Left cardiac atrium (tissue), 4 donors: ENCODE results near the gene PLPP3. TPM values are rescaled to one million over a fixed set of nuclear protein-coding genes. Genes with fewer than 3 reads are reported as not detected.
A peak's percentile ranks its signal among the peaks of the same experiment; 100 is the strongest.

ENCODE experiments used
- ATAC-seq, 2 donors: fragments of 200-7000 bp; cut with Tn5 transposase; one replicate each; pipeline ENCODE4 v1.9.1; 2020; ENCODE audit warnings: mild to moderate bottlenecking in 2 of 2, moderate library complexity in 2 of 2
- DNase-seq: peaks from one replicate; pipeline ENCODE4 v3.0.0-alpha.2; 2020
- intact Hi-C, 2 donors: fragments of 100-400 bp; cut with DNase I; formaldehyde crosslinking; loops; one replicate each; pipeline versions ENCODE4 v1.14.1 to v1.15.1; 2022 to 2023
- total RNA-seq, 2 donors: library from RNA; stranded (reverse); fragmentation: NEBNext Ultra II Directional; extraction: Animal tissue kit (Norgen Biotek cat#: 25700); gene quantifications; one replicate each; pipeline ENCODE4 v1.2.1, GENCODE V29; 2021
- donor health status: DM: no; HTN: yes; CAD: no.
- donor health status: DM: no; HTN: yes; CAD: no; lungs with severe emphysema.
- donor health status: DM: yes; HTN: yes; CAD: no.
- donor health status: Dilated cardiomyopathy.

PLPP3 gene
- total RNA-seq, 2 donors from 2014 or later, result 85.1 to 115 TPM

DNA sequence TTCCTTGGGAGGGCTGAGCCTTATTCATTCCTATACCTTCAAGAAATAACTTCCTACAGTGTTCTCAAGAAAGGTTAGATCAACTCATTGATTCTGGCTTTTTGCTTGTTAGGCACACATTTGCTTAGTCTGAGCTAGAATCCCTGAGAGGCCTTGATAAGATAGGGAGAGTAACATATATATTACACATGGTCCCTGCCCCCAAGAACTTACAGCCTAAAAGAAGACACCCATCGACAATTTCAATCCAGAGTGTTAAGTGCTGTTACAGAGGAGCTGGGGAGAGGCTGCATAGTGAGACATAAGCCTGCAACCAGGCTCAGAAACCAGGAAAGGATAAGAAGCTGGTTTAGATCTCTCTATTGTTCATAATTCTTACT is 68.7 kb downstream of the PLPP3 start:
- ATAC-seq (no peak), DNase-seq (no peak)
- intact Hi-C loops, result loop anchor here in 1 of 2 donors (5.0 kb wide), 1 partner anchor 67 kb away; the partner anchor contains the start of gene PLPP3

DNA sequence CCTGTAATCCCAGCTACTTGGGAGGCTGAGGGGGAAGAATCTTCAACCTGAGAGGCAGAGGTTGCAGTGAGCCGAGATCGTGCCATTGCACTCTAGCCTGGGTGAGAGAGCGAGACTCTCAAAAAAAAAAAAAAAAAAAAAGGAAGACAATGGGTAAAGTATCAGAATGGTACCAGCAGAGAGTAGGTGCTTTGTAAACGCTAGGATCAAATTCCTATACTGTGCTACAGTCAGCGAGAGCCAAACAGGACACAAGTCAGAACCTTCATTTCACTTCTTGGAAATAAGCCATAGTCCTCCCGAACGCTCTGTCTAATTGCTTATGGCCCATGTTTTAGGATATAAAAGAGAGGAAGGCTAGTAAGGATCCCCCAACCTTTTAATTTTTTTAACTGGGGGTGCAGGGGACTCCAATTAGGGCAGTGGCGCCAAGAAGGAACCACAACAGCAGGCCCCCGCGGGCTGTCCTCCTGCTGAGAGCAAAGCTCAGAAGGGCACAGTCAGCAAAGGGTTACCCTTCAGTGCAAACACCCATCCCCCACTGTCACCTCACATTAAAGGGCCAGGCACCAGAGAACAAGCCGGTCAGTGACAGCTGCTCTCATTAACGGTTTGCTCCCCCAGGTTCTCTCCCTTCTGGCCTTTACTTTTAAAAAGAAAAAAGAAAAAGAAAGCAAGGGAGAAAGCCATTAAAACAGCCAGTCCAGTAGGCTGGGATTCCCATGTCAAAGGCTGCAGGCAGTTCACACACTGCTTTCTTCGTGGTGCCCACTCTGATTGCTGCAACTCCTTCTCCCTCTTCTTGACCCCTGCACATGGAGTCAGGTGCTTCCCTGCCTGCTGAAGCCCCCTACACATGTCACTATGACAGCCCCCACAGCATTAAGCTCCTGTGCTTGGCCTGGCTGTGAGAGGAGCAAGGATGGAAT is 69.4 kb downstream of the PLPP3 start:
- ATAC-seq (peak in 1 of 2 donors; percentile 53), DNase-seq (no peak)
- intact Hi-C loops, result loop anchor here (5.0 to 10.0 kb wide), 2 partner anchors 65 to 67 kb away; partner anchors contain the start of gene PLPP3 (in 2 of the 2)

- ATAC-seq (peak; percentile 58 to 78), DNase-seq (peak; percentile 72)
- intact Hi-C loops, result loop anchor here in 1 of 2 donors (10.0 kb wide), 1 partner anchor 66 kb away; the partner anchor contains the start of gene PLPP3
Measured at GRCh38 chr1:56508523-56508983, 70.8 kb downstream of the PLPP3 start.

DNA sequence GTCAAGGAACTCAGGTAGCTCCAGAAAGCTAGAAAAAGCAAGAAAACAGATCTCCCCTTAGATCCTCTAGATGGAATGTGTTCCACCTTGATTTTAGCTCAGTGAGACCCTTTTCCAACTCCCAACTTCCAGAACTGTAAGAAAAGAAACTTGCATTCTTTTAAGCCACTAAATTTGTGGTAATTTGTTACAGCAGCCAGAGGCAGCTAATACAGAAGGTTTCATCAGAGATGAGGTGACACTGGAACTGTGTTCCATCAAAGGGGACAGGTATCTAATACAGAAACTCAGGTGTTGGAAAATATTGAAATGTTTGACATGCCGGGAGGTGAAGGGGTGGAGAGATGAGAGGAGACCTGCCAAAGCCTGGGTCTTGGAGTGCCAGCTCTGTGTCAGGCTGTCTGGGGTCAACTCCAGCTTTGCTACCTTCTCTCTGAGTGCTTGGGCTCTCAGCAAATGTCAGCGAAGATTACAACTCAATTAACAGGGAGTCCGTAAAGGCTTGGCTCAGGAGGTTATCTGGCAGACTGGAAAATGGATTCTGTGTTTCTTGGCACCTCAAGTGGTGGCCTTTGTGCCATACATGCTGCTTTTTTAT is 71.3 kb downstream of the PLPP3 start:
- peak; percentile 35 to 44 for ATAC-seq
- DNase-seq, result no peak
- intact Hi-C loops, result loop anchor here in 1 of 2 donors (10.0 kb wide), 1 partner anchor 67 kb away; the partner anchor contains the start of gene PLPP3

DNA sequence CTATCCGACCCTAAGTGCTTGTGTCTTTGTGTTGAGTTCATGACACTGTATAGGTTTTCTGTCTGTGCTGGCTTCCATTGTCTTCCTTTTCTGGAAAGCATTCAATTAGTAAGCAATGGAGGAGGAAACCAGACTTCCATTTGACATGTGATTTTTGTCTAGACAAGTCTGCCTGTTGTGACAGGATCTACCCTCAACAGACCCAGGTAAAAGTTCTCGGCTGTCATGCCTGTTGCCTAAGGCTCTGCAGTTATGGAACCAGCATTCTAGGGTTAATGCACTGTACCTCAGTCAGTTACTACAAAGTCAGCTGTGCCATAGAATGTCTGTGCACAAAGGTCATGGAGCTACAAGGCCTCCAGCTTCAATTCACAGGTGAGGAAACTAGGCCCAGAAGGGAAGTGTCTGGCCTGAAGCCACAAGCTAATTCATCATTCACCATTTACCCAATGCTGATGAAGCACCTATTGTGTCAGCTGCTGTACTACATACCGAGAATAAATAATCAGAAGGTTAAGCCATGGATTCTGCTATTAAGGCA is 72.3 kb downstream of the PLPP3 start:
- ATAC-seq (no peak), DNase-seq (no peak)
- intact Hi-C loops, result loop anchor here in 1 of 2 donors (10.0 kb wide), 1 partner anchor 68 kb away; the partner anchor contains the start of gene PLPP3

GRCh38 chr1:56505792-56506743 is 73.3 kb downstream of the PLPP3 start:
- peak; percentile 35 for DNase-seq
- peak; percentile 18 to 25 for ATAC-seq
- intact Hi-C loops, result loop anchor here in 1 of 2 donors (10.0 kb wide), 1 partner anchor 69 kb away; the partner anchor contains the start of gene PLPP3

DNA sequence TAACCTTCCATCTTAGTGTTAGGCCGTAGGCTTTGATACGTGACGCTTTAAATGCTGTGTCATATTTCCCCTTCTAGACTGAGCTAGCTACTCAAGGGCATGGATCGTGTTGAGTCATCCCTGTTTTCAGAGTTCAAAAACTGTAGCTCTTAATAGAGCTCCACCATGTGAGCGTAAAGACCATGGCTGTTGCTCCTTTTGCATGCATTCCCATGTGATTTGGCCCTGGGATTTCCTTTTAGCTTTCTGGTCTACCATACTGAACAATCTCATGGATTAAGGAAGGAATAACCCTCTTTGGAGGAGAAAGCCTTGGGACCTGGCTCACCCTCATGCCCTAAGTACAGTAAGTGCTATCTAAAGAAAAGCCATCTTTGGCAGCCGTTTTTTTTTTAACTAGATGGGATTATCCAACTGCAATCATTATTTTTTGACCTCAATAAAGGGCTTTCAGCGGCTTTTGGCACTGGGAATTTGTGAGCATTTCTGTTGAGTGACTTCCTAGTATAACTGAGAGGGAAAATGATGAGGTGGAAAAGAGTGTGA is 76.6 kb downstream of the PLPP3 start:
- intact Hi-C loops, result loop anchor here in 1 of 2 donors (10.0 kb wide), 1 partner anchor 72 kb away; the partner anchor contains the start of gene PLPP3
- peak; percentile 27 to 45 for ATAC-seq
- no peak for DNase-seq

- DNase-seq, result peak; percentile 41
- ATAC-seq, result peak; percentile 28 to 56
- intact Hi-C loops, result loop anchor here in 1 of 2 donors (10.0 kb wide), 1 partner anchor 73 kb away; the partner anchor contains the start of gene PLPP3
Measured at GRCh38 chr1:56501888-56502287, 77.5 kb downstream of the PLPP3 start.

DNA sequence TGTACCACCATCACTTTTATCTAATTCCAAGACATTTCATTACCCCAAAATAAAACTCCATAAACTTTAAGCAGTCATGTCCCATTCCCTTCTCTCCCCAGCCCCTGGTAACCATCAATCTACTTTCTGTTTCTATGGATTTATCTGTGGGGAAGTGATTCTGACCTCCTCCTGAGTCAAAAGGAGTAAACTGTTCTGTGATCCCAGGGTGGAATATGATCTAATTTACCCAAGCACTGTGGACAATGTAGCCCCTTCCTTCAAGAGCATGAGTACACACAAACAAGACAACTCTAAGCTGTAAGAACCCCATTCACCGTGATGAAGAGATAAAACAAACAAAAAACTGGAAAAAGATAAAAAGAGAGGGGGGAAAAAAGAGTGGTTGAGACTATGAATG is 77.9 kb downstream of the PLPP3 start:
- intact Hi-C loops, result loop anchor here in 1 of 2 donors (10.0 kb wide), 1 partner anchor 73 kb away; the partner anchor contains the start of gene PLPP3
- DNase-seq (no peak), ATAC-seq (no peak)

DNA sequence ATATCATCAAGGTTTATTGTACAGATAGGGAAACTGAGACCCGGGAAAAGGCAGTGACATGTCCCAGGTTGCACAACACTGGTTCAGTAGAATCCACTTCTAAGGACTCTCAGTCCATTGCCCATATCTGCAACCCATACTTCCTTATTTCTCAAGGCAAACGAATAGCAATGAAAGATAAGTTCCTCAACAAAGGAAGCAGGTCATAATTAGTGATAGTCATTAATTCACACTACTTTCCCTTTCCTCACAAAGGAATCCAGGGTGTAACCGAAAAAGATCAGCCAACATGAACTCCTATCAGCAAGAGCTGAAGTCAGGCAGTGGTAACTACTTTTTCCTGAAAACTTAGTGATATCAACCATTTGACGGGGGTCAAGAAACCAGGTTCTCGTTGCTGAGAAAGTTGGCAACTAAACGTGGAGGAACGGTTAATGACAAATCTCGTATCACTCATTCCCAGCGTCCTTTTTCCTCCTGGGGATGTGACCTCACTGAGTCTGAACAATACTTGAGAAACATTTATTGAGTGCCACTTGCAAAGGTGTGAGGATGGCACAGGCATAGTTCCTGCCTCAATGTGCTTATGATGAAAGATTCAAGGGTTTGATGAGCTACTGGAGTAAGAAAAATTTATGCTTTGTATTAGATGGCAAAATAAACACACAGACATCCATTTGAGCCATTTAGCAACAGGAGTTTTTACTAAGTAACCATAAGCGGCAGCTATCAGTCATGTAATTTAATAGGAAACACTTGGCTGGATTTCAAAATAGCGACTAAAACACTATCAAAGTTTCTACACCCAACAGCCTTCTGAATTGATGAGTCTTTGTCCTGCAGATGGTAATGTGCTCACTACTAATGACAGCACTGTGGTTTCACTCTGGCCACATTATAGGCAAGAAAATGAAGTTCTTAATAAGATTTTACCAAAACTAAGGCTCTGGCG is 82.3 kb downstream of the PLPP3 start:
- intact Hi-C loops, result no loop called here
- ATAC-seq, result peak in 1 of 2 donors; percentile 39
- DNase-seq, result no peak

DNA sequence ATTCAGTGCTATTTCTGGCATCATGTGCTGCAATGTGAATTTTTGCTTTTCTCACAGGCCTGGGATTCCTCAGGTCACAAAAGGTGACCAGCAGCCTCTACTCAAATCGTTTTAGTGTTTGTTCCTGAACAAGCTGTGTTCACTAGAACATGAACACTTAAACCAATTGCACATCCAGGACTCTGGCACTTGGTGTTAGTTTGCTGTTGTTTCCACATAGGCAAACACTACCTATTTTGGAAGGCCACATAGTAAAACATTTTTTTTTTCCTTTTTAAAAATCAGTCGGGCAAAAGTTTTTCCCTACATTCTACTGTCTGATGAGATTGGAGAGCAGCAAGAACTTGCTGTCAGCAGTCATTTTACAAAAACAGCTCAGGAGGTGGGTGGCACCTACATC is 83.2 kb downstream of the PLPP3 start:
- intact Hi-C loops, result no loop called here
- DNase-seq, result no peak
- no peak for ATAC-seq

GRCh38 chr1:56495538-56495937 is 83.8 kb downstream of the PLPP3 start:
- ATAC-seq (no peak), DNase-seq (no peak)
- intact Hi-C loops, result no loop called here

DNA sequence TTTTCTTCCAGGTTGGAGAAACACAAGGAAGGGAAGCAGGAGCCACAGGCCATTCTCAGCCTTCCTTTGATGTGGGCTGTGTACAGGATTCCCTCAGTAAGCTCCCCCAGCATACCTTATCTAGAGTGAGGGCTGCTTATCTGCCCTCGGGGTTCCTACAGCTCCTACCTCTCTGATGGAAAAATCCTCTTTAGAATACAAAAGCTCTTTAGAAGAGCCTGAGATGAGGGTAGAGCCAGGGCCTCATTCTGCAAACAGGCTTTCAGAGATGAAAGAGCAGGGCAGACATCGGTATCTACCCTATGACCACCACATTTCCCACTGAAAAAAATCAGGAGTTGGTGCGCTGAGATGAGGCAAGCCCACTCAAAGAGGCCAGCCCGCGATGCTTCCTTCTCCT is 85.1 kb downstream of the PLPP3 start:
- ATAC-seq (no peak), DNase-seq (no peak)
- intact Hi-C loops, result no loop called here

- ATAC-seq, result no peak
- intact Hi-C loops, result no loop called here
Measured at GRCh38 chr1:56493826-56494225, 85.5 kb downstream of the PLPP3 start.

DNA sequence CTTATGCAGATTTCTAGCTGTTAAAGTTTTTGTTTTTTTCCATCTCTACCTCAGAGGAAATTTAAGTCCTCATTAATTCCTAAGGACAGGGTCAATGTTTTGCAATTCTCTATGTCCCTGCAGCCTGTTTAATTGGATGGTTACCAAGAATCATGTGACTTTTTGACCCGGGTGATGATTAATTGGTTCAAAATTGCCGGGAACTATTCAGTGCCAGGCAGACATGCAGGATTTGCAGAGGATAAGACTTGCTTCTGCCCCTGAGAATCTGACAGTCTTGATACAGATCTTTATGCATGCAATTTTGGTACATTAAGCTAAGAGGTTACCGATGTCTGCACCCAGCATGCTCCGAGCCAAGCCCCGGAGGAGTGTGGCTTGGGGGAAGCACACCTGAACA is 87.9 kb downstream of the PLPP3 start:
- intact Hi-C loops, result no loop called here
- DNase-seq (no peak), ATAC-seq (peak; percentile 57 to 59)

More at GRCh38 chr1:56493826-56494225, 85.5 kb downstream of the PLPP3 start:
- DNase-seq, result no peak

DNA sequence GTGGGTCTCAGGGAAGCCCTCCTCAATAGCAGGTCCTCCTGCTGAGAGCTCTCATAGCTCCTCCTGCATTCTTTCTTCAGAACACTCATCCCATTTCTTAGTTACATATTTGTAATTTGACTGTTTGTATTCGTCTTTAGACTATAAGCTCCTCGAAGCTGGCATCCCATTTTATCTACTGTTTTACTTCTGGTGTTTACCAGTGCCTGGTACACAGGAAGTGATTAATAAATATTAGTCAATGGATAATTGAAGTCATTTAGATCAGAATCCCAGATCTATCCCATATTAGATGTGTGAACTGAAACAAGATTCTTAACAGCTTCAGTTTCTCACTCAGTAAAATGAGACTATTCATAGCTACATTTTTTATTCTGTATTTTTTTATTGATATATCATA is 88.7 kb downstream of the PLPP3 start:
- ATAC-seq (no peak), DNase-seq (no peak)
- intact Hi-C loops, result no loop called here

DNA sequence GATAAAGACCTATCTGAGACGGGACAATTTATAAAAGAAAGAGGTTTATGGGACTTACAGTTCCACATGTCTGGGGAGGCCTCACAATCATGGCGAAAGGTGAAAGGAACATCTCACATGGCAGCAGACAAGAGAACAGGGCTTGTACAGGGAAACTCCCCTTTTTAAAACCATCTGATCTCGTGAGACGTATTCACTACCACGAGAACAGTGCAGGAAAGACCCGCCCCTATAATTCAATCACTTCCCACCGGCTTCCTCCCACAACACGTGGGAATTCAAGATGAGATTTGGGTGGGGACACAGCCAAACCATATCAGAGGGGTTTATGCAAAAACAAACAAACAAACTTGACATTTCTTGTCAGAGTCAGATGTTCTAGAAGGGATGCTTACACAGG is 89.7 kb downstream of the PLPP3 start:
- DNase-seq (no peak), ATAC-seq (no peak)
- intact Hi-C loops, result no loop called here
